ENCODE measurements around the gene B4GALT3.

The B4GALT3 gene

DNA sequence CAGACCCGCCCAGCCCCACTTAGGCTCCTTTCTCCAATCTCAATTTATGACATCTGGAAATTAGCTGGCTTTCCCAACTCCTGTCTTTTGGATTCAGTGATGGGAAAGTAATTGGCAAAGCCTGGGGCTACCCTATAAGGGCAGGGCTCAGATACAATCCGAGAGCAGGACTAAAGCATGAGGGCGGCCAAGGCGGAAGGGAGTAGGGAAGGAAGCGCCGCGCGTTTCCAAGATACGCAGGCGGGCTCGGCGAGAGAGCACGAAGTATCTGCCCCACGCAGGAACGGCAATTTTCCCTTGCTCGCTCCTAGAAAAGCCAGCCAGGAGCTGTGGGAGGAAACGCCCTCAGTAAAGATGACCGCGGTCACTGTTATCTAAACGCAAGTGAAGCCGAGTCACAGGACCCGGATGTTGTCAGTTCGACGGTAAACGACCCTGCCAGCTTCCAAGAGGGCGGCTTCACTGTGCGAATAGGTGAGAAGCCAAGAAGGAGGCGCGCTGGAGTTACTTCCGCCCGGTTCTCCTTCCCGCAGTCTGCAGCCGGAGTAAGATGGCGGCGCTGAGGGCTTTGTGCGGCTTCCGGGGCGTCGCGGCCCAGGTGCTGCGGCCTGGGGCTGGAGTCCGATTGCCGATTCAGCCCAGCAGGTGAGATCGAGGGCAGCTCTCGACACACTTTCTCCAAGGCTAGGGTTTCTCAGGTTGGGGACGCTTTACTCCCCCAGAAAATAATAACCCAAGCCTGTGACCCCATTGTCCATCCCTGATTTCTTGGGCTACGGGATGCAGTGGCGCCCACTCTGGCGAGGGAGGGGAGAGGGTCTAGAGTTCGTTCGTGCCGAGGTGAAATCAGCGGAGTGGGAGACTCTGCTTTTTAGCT, 24.8 kb upstream of the B4GALT3 start, which contains the start of gene NDUFS2:
TSS of gene NDUFS2 (plus strand) at position 532 of the 877 bp plus-strand sequence. CDS start at position 551, 19 bp downstream.
- DNase-seq = peak; percentile 97

DNA sequence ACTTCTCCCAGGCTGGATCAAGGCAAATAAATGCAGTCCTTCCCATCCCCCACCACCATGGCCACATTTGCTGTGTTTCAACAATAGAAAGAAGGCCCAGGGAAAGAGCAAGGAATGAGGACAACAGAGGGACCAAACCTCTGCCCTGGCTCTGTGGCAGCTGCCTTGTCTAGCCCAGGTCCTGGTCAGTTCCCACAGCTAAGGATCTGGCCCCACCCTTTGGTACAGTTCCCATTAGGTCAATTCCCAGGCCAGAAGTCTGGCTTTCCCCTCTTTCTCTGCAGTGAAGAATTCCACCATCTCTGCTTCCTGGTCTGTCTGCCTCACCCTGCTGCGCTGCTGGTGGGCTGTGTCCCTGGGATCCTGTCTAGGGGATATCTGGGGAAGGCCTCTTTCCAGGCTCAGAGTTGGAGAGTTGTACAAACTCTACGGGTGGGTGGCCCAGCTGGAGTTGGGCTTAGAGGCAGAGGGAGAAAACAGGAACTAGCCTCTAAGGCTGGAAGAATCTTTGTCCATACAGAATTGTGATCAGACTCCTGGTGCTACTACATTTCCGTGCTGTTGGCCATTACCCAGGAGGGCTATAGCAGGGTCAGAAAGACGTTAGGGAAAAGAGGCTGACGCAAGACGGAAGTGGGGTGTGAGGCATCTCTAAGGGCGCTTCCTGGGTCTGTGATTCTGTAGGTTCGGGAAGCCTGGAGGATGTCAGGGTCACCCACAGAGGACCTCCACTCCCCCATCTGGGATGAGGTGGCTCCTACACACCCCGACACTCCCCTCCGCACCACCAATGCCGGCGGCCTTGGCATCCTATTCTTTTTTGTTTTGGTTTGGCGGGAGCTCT, 23.9 kb upstream of the B4GALT3 start:
- DNase-seq = no peak

DNA sequence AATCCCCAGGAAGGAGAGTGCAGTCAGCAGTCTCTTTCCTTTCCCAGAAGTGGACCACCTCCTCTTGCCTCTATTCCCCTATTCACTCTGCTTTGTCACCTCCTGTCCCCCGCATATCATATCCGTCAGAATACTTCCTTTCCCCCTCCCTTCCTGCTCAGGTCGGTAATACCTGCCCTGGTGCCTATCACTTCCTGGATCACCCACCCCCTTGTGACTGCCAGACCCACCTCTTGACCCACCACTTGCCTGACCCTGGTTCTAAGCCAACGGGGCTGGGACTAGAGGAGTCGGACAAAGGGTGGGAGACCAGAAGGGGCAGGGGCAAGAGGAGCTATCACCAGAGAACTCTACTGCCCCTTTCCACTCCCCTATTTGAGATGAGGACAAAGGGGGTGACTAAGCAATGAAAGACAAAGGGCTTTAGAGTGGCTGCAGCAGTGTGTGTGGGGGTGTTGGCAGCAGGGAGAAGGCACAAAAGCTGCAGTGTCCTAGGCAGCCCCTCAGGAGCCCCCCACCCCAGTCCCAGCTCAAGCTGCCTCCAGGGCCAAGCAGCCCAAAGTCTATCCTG, 23.2 kb upstream of the B4GALT3 start:
- no peak for DNase-seq

DNA sequence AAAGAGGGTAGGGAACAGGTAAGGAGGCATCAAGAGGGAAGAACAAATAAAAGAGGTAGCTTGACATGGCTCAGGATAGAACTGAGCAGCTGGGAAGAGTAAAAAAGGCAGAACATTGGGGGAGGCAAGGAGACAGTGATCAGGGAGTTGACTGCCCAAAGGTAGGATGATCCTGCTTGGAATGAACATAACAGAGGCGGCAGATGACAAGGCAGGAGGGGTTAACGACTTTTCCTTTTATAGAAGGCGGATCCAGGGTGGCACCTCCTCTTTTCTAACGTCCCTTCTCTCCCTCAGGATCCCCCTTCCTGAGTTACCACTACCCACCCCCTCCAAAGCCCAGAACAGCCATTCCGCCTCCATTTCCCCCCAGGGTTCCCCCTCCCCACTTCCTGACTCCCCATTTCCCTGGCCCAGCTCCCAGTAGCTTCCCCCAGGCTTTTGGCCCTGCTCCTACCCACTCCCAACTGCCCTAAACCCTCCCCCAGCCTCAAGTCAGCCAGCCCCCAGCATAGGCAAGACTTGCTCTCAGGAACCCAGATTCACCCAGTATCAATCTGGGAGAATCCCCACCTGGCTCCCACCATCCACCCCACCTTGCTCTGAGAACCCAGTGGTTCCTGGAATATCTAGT, 22.3 kb upstream of the B4GALT3 start:
- DNase-seq = no peak

DNA sequence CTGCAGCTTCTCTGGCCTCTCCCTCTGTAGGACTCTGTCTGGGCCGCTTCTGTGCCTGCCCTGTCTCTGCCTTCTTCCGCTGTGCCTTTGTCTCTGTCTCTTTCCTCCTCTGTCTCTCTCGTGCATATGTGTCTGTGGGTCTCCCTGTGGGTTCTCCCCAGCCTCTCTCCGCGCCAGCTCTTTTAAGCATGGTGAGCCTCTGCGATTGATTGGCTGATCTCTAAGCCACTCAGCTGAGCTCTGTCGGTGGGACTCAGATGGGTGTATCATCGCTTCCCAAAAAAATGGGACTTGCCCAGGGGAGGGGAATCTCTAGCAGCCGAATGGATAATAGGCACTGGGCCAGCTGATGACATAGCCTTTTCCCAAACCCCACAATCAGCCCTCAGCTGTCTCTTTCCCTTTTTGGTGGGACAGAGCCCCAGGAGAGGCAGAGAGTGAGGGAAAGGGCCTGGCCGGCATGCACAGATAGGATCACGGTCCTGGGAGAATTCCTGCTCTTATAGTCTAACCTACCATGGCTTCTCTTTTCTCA, 21.7 kb upstream of the B4GALT3 start, which contains the start of gene ADAMTS4:
TSS of gene ADAMTS4 (minus strand) at position 158 of the 535 bp plus-strand sequence. CDS start 427 bp downstream, outside the sequence.
- no peak for DNase-seq

DNA sequence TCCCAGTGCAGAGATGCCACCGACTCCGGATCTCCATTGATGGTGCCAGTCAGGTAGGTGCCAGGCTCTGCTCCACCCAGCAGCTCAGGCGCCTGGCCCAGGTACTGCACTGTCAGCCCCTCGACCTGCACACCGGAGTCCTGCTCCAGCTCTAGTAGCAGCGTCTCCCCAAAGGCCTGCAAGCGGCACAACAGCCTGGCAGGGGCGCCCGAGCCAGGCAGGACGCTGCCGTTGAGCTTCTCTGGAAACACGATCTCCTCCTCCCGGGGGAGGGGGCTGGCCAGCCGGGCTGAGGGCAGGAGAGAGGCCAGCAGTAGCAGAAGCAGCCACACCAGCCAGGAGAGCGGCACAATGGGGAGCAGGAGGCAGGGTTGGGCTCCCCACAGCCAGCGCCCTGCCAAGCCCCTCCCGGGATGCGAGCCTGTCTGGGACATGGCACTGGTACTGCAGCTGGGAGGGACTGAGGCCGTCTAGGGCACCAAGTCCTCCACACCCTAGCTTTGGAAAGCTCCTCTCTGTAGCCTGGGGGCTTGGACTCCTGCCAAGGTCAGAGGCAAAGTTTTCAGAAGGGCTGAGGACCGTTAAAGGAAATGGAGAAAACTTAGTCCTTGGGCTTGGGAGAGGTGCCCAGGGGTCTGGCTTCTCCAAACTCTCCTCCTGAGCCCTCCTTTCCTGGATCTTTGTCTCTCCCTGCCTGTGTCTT, 21.0 kb upstream of the B4GALT3 start:
- DNase-seq = no peak

DNA sequence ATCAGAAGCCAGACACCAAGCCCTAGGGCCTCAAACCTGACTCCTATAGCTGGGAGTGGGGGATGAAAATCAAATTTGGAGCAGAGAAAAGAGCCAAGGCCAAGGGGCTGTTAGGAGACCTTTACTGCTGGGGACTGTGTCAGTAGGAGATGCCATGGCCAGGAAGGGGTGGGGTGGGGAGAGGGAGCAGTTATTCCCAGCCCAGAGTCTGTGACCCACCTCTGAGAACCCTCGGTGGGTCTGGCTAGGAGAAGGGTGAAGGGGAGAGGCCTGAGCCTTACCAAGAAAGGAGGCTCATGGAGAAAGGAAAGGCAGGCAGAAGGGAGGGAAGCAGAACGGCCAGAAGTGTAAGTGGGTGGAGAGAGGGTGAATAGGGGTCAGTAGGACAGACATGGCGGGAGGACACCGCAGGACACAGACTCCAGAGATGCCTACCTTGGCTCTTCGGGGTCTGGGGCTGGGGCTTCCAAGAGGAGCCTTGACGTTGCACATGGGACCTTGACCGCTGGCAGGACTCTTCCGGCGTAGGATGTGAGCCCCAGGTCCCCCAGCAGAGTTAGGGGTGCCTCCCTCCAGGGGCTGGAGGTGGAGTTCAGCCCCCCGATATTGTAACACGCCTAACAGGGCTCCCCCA, 20.4 kb upstream of the B4GALT3 start:
- DNase-seq = no peak

DNA sequence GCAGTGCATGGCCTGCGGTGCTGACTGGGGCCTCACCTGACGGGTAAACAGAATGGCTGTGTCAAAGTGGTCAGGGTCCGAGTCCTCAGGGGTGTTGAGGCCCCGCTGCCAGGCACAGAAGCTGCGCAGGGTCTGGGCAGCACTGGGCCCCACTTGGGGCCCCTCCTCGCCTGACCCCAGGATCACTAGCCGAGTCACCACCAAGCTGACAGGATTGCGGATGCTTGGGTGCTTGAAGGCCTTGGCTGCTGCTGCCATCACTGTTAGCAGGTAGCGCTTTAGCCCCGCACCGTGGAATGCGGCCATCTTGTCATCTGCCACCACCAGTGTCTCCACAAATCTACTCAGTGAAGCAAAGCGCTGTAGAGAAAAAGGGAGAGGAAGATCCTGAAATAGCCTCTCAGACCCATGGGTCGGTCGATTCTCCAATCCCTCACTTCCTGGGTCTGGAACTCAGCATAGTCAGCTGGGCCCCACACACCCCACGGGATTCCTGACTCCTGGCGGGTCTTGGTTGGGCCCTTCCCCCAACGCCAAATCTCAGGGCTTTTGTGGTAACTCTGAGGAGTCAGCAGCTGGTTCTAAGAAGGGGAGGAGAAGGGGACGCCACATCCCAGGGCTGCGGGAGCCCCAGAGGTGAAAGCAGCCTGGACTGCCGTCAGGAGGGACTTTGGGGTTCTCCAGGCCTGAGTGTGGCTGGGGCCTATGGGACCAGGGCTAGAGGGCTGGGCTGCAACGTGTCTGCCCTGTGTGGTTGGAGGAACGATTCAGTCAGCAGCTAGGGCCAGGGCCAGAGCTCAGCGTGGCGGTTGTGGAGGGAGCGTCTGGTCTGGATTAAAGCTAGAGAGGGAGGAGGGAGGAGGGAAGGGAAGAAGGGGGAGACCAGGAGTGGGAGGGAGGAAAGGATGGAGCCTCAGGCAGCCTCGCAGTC, 19.5 kb upstream of the B4GALT3 start:
- DNase-seq = no peak

DNA sequence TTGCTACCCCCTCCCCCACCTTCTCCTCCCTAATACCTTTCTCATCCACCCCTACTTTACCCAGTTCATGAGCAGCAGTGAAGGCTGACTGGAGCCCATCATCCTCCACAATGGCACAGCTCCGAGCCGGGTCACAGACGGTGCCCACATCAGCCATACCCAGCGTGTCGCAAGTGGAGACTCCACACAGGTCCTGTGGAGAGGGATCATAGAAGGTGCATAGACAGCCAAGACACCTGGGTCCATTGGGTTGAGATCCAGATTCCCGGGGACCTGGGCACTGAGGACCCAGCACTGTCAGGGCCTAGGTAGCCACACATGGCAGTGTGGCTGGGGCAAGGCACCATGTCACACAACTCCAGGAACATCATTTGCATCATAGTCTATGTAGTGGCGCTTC, 18.8 kb upstream of the B4GALT3 start:
- DNase-seq = no peak

DNA sequence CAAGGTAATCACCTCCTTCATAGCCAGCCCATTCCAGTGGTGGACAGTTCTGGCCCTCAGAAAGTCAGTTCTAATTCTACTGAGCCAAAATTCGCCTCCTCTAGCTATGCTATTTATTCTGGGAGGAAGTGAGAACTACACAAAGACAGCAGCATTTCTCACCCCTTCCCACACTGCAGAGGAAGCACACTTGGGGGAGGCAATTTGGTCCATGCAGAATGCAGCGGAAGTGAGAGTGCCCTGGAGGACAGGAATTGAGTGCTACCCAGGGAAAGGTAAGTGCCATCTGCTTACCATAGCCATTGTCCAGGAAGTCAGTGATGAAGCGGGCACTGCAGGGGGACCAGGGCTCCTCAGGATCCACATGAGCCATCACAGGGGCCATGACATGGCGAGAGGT, 17.9 kb upstream of the B4GALT3 start:
- DNase-seq = no peak

DNA sequence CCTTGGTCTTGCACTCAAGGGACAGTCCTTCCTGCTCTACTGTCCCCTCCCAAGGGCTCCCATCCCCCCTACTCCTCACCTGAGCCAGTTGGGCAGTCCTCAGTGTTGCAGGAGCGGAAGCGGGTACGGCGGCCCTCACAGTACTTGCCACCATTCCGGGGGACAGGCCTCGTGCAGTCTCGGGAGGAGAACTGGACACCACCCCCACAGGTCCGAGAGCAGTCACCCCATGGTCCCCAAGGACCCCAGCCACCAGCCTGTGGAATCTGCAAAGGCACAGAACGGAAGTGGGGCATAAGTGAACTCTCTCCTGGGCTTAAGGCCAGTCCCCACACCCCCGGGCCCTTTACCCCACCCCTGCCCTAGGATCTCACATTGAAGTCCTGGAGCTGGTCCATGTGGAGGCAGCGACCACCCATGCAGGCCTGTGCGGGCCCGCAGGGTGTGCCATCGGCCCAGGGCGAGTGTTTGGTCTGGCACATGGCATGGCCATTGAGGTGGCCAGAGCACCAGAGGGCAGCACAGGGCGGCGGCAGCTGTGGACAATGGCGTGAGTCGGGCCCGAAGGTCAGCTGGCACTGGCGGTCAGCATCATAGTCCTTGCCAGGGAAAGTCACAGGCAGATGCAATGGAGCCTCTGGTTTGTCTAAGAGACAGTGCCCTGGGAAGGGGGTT, 16.4 kb upstream of the B4GALT3 start:
- no peak for DNase-seq

DNA sequence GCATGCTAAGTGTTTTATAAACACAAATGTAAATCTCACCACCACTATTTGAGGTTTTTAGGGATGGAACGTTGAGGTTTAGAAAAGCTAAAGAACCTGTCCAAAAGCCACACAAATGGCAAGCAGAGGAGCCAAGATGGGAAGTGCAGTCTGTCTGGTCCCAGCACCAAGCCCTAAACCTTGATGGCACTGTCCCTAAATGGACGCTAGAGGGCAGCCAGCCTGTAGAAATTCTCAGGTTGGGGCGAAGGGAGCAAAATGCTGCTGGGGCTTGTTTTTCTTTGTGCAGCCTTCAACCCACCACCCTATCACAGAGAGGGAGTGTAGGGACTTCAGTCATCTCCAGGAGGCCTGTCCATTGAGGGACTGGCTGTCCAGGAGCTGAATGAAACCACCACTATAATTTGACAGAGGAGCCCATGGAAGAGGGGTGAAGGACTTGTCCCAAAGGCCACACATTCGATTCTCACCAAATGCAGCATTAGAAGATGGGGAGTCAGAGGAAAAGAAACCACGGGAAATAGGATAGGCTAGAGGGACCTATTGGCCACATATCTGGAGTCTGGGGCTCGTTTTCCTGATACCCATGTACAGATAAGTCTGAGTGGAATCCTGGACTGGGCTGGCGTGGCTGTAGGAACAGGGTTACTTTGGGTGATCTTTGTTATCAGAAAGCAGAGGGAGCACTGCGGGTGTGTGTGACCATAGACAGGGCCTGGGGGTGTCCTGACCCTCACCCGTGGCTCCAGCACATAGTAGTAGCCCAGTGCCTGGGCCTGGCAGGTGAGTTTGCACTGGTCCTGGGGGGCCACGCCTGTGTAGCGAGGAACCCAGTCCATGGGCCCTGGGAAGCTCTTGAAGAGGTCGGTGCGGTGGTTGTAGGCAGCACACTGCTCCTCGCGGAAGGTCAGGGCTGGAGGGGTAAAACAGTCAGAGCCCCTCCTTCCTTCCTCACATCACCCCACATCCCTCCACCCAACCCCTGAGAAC, 15.5 kb upstream of the B4GALT3 start:
- peak; percentile 76 for DNase-seq

DNA sequence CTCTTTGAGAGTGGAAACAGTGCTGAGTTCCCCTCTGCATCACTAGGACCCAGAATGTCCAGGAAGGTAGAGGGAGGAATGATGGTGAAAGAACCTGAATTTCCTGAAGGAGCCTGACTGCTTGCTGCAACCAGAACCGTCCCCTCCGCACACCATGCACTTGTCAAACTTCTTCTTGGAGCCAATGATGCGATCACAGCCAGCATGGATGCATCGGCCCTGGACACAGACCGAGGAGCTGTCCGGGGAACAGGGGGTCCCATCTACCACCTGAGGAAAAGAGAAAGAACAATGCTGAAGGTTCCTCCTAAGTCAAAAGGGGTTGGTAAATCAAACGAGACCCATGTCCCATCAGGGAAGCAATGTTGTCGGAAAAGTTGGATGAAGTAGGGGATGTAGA, 14.7 kb upstream of the B4GALT3 start:
- no peak for DNase-seq

DNA sequence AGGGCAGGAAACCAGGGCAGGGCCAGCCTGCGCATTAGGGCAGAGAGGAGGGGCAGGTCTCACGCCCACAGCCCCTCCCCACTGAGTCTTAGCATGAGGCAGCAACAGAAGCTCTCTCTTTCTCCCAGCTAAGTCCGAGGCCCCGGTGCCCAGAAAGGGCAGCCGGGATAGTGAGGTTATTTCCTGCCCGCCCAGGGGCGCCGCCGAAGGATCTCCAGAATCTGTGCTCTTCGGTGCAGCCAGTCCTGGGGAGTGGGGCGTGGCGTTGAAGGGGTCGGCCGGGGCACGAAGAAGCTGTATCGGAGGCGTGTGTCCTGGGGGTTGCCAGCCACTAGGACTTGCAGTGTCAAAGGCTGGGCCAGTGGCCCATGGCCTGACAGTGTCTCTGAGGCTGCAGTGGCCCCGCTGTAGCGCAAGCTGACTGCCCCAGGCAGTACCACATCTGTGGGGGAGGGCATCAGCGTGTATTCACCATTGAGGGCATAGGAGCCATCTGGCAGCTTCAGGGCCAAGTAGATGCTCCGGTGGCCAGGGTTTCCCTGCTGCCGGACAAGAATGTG, 13.7 kb upstream of the B4GALT3 start:
- no peak for DNase-seq

DNA sequence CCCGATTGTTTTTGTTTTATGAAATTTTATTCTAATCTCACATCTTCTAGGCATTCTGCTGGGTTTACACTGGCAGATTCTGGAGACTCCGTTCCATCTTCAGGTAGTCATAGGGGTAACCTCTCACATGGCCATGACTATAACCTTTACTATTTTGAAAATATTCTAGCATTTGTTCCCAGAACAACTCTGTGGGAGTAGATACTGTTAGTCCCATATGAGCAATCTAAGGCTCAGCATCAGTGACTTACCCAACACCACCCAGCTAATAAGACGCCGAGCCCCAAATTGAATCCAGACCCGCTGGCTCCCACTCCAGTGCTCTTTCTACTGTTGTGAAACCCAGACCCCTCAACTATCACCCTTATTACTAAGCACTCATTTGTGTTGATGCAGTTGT, 11.7 kb upstream of the B4GALT3 start:
- DNase-seq = no peak

DNA sequence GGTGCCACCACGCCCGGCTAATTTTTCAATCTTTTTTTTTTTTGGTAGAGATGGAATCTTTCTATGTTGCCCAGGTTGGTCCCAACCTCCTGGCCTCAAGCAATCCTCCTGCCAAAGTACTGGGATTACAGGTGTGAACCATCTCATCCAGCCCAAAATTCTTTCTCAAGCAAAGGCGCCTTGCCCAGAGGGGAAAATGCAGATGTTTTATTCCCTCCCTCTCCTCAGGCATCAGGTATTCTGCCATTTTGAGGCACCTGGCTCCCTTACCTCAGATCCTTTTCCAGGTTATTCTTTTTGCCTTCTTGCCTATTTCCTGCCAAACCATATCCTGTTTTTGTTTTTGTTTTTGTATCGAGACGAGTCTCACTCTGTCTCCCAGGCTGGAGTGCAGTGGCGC, 11.1 kb upstream of the B4GALT3 start:
- DNase-seq = no peak

DNA sequence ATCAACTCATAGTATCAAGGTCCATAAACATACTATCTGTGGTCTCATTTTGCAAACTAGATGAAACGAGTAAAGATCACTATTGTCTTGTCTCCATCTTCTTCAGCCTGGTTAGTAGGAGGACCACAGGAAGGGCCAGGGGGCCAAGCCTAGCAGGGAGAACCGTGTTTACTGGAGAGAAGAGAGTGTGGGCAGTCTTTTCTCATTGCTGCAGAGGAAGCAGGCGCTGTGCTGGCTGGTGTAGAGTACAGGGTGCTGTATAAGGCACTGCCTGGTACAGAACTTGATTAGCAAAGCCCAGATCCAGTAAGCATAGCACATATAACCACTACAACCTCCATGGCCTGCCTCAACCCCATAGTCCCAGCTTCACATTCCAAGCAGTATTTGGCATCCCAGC, 10.0 kb upstream of the B4GALT3 start:
- no peak for DNase-seq

DNA sequence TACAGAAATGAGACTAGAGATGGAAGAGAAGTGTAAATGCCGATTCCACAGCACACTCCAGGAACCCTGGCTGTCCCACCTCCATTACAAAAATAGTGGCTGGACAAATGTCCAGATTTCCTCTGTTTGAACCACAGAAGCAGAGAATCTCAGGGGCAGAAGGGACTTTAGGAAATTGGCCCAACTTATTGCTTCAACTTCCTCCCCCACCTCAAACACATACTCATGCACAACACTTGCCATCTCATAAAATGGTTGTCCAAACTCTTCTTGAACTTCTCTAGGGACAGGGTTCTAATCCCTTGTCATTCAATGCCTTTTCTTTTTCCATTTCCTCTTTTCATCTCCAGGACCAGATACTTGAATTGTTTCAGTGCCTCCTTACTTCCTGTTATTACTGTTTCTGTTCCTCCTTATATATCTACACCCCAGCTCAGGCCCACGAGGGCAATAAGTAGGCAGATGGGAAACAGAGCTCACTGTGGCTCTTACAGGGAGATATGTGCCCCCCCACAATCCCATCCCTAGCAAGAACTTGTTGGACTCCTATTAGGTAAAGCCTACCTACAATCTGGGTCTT, 8.5 kb upstream of the B4GALT3 start:
- peak; percentile 38 for DNase-seq

Measured in CD4-positive, alpha-beta T cell treated with Interleukin-15 for 1 hour (primary cell).